Fibroblast of lung (primary cell): ENCODE results near the gene TRAPPC3L. TPM values are rescaled to one million over a fixed set of nuclear protein-coding genes. Genes with fewer than 3 reads are reported as not detected.
A peak's percentile ranks its signal among the peaks of the same experiment; 100 is the strongest.

Source experiments
- DNase-seq, 2 donors: peaks; one replicate each; pipeline versions ENCODE4 v3.0.0 to v3.0.0-alpha.2; 2010; ENCODE audit warnings: low read depth in 2 of 2
- H2AFZ ChIP-seq: 2 replicates; pipeline ENCODE4 v1.5.1; 2012; ENCODE audit warnings: low read length, control low read depth, inconsistent platforms
- H3K27ac ChIP-seq: 2 replicates; pipeline ENCODE4 v1.5.1; 2011; ENCODE audit warnings: low read length, control low read depth; ENCODE audit not compliant: insufficient read depth
- H3K27me3 ChIP-seq: 2 replicates; pipeline ENCODE4 v1.5.1; 2011; ENCODE audit warnings: mild to moderate bottlenecking, low read length; ENCODE audit not compliant: control insufficient read depth, insufficient read depth
- H3K36me3 ChIP-seq: 2 replicates; pipeline ENCODE4 v1.5.1; 2011; ENCODE audit warnings: low read length; ENCODE audit not compliant: control insufficient read depth, insufficient read depth
- H3K4me1 ChIP-seq: 2 replicates; pipeline ENCODE4 v1.5.1; 2011; ENCODE audit warnings: low read length; ENCODE audit not compliant: control insufficient read depth, insufficient read depth; ENCODE audit errors: extremely low read depth
- H3K4me2 ChIP-seq: 2 replicates; pipeline ENCODE4 v1.5.1; 2011; ENCODE audit warnings: low read length, control low read depth; ENCODE audit not compliant: insufficient read depth; ENCODE audit errors: extremely low read depth
- H3K4me3 ChIP-seq, 4 experiments: fragments of 200-600 bp in 1 of 4; sonication (generic) in 1 of 4; replicated peaks in 1 of 4; 2 replicates each; pipeline ENCODE4 v1.5.1; 2011 to 2016; ENCODE audit warnings: low read length in 4 of 4, low read depth in 3 of 4, mild to moderate bottlenecking in 3 of 4, control low read depth in 2 of 4, inconsistent platforms in 1 of 4, mixed read lengths in 1 of 4; ENCODE audit not compliant: insufficient read depth in 1 of 4; ENCODE audit errors: control extremely low read depth in 1 of 4
- H3K79me2 ChIP-seq: 2 replicates; pipeline ENCODE4 v1.5.1; 2012; ENCODE audit warnings: mild to moderate bottlenecking, low read length, inconsistent platforms; ENCODE audit not compliant: control insufficient read depth, insufficient read depth
- H3K9ac ChIP-seq: 2 replicates; pipeline ENCODE4 v1.5.1; 2011; ENCODE audit warnings: mild to moderate bottlenecking, low read length, control low read depth; ENCODE audit not compliant: insufficient read depth
- H3K9me3 ChIP-seq: 2 replicates; pipeline ENCODE4 v1.5.1; 2012; ENCODE audit warnings: low read depth, low read length; ENCODE audit not compliant: control insufficient read depth, insufficient read depth
- H4K20me1 ChIP-seq: 2 replicates; pipeline ENCODE4 v1.5.1; 2011; ENCODE audit warnings: low read length; ENCODE audit not compliant: control insufficient read depth, insufficient read depth; ENCODE audit errors: extremely low read depth
- CTCF ChIP-seq, 2 donors: IDR thresholded peaks in 1 of 2; conservative IDR thresholded peaks in 1 of 2; 1 replicate in 1 of 2; 2 replicates in 1 of 2; pipeline ENCODE4 v1.5.1; 2011 to 2012; ENCODE audit warnings: low read length in 2 of 2, control low read depth in 1 of 2, inconsistent platforms in 1 of 2, low read depth in 1 of 2, mild to moderate bottlenecking in 1 of 2
- EZH2 ChIP-seq: IDR thresholded peaks from 2 replicates; pipeline ENCODE4 v1.5.1; 2012; ENCODE audit warnings: low read length, control low read depth, mild to moderate bottlenecking; ENCODE audit errors: missing control alignments
- polyA plus RNA-seq, 2 donors: library from polyadenylated mRNA; depleted of rRNA in 1 of 2; stranded (reverse) in 1 of 2; unstranded in 1 of 2; fragments of >200 nt; gene quantifications; 2 replicates each; pipeline ENCODE4 v1.2.1, GENCODE V29; 2011 to 2012; ENCODE audit warnings: missing spikeins in 1 of 2
- total RNA-seq: library from RNA; depleted of rRNA; stranded (reverse); fragments of >200 nt; gene quantifications from 2 replicates; pipeline ENCODE4 v1.2.1, GENCODE V29; 2014

The TRAPPC3L gene
- total and polyA plus RNA-seq, 2 donors (not counting 1 experiment from before 2014, with no cell fraction given) = under 0.01 to 0.05 TPM

- peaks cover 33% of the 10 kb centered on the region for H3K79me2 ChIP-seq
- no peaks in the 10 kb centered on the region for H3K4me1 ChIP-seq
- no peaks in the 10 kb centered on the region for H3K27me3 ChIP-seq
- no peaks in the 10 kb centered on the region for H3K9me3 ChIP-seq
- DNase-seq = no peak
- H2AFZ ChIP-seq = no peak overlapping the region
- H3K4me2 ChIP-seq = no peak overlapping the region
- no peaks in the 10 kb centered on the region for H3K36me3 ChIP-seq
- H4K20me1 ChIP-seq = no peaks in the 10 kb centered on the region
- no peak overlapping the region for H3K27ac ChIP-seq
- no peak overlapping the region for H3K9ac ChIP-seq
- TF ChIP-seq EZH2 = no peak
- TF ChIP-seq CTCF (conservative IDR thresholded peaks at IDR 0.05 in 1 of 2, IDR thresholded peaks at IDR 0.05 in 1 of 2; ENCODE audit: low read depth in 1 of 2, low read length in 2 of 2) = no peak
- H3K4me3 ChIP-seq = no peak overlapping the region
These were observed 23.6 kb upstream of the TRAPPC3L start for GRCh38 chr6:116568821-116569755.

DNA sequence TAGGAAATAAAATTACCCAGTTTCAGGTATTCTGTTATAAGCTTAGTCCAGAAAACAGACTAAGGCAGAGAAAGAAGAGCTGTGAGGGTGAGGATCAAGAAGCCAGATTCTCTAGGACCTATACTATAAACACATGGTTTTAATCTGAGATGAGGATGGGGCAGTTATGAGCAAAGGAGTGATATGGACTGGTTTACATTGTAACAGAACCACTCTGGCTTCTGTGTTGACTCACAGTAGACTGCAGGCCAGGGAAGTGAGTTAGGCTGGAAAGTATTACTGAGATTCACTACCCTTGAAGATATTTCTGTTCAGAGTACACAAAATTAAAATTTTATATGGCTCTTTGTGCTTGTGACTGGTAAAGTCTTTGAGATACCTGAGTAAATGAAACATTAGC, 22.6 kb upstream of the TRAPPC3L start:
- no peak for DNase-seq
- Histone ChIP-seq H3K4me2 (no peak overlapping the region), H3K27me3 (no peaks in the 10 kb centered on the region), H3K79me2 (peaks cover 23% of the 10 kb centered on the region), H3K9me3 (no peaks in the 10 kb centered on the region), H3K4me3 (no peak overlapping the region), H3K27ac (no peak overlapping the region), H3K36me3 (no peaks in the 10 kb centered on the region), H2AFZ (no peak overlapping the region), H4K20me1 (no peaks in the 10 kb centered on the region), H3K4me1 (no peaks in the 10 kb centered on the region), H3K9ac (no peak overlapping the region)
- no peak for TF ChIP-seq CTCF (conservative IDR thresholded peaks at IDR 0.05 in 1 of 2, IDR thresholded peaks at IDR 0.05 in 1 of 2; ENCODE audit: low read depth in 1 of 2, low read length in 2 of 2)
- TF ChIP-seq EZH2 = no peak

GRCh38 chr6:116564921-116565872, 19.7 kb upstream of the TRAPPC3L start:
- Histone ChIP-seq H3K79me2 (peaks cover 1% of the 10 kb centered on the region), H3K4me1 (no peaks in the 10 kb centered on the region), H3K9me3 (no peaks in the 10 kb centered on the region), H3K27me3 (no peaks in the 10 kb centered on the region), H3K27ac (no peak overlapping the region), H3K4me2 (peak overlapping the region; percentile 63), H3K36me3 (no peaks in the 10 kb centered on the region), H2AFZ (peak overlapping the region; percentile 65), H3K9ac (no peak overlapping the region), H3K4me3 (peak overlapping the region in 1 of 4 experiments; percentile 32), H4K20me1 (no peaks in the 10 kb centered on the region)
- DNase-seq = peak in 1 of 2 donors; percentile 56
- TF ChIP-seq CTCF (conservative IDR thresholded peaks at IDR 0.05 in 1 of 2, IDR thresholded peaks at IDR 0.05 in 1 of 2; ENCODE audit: low read depth in 1 of 2, low read length in 2 of 2) (no peak), EZH2 (no peak)
